Activated CD8-positive, alpha-beta memory T cell treated with anti-CD3 and anti-CD28 coated beads, Interleukin-2, amount 50 U/mL, for 24 hours (primary cell): ENCODE measurements around the gene KRT80.

Experiments
- DNase-seq: peaks from one replicate; pipeline ENCODE4 v3.0.0-alpha.2; 2020; ENCODE audit errors: extremely low read depth

The KRT80 gene

GRCh38 chr12:52198454-52199215 lies 6.8 kb upstream of the KRT80 start:
- no peak for DNase-seq

- DNase-seq: no peak
Measured at GRCh38 chr12:52197371-52198231, 5.8 kb upstream of the KRT80 start.

GRCh38 chr12:52195065-52195730 lies 3.4 kb upstream of the KRT80 start:
- no peak for DNase-seq

- DNase-seq: no peak
Measured at GRCh38 chr12:52193991-52194390, 2.2 kb upstream of the KRT80 start.

- DNase-seq: no peak
Measured at GRCh38 chr12:52193532-52193931, 1.7 kb upstream of the KRT80 start.

- DNase-seq: no peak
Measured at GRCh38 chr12:52190860-52191729, 719 bp downstream of the KRT80 start.

GRCh38 chr12:52189376-52190174 lies 2.2 kb downstream of the KRT80 start:
- DNase-seq: no peak

- no peak for DNase-seq
Measured at GRCh38 chr12:52188658-52189057, 3.2 kb downstream of the KRT80 start.

- no peak for DNase-seq
Measured at GRCh38 chr12:52187640-52188039, 4.2 kb downstream of the KRT80 start.

GRCh38 chr12:52187206-52187605 lies 4.6 kb downstream of the KRT80 start:
- no peak for DNase-seq

GRCh38 chr12:52186118-52186840 lies 5.5 kb downstream of the KRT80 start:
- DNase-seq: no peak

- no peak for DNase-seq
Measured at GRCh38 chr12:52185400-52185967, 6.3 kb downstream of the KRT80 start.

GRCh38 chr12:52184813-52185212 lies 7.0 kb downstream of the KRT80 start:
- no peak for DNase-seq

GRCh38 chr12:52183971-52184370 lies 7.8 kb downstream of the KRT80 start:
- DNase-seq: no peak

- no peak for DNase-seq
Measured at GRCh38 chr12:52183544-52183910, 8.3 kb downstream of the KRT80 start.

- no peak for DNase-seq
Measured at GRCh38 chr12:52182898-52183543, 8.8 kb downstream of the KRT80 start.

- no peak for DNase-seq
Measured at GRCh38 chr12:52182384-52182783, 9.4 kb downstream of the KRT80 start.

GRCh38 chr12:52181746-52182145 lies 10.1 kb downstream of the KRT80 start:
- no peak for DNase-seq

- DNase-seq: no peak
Measured at GRCh38 chr12:52180971-52181628, 10.7 kb downstream of the KRT80 start.
